ENCODE data around the gene RNF224.
"Not testable (repeated sequence)": the region's sequence is repeated elsewhere in the genome, so short reads cannot be mapped to it uniquely, and the experiment has no call there.

Gene RNF224

DNA sequence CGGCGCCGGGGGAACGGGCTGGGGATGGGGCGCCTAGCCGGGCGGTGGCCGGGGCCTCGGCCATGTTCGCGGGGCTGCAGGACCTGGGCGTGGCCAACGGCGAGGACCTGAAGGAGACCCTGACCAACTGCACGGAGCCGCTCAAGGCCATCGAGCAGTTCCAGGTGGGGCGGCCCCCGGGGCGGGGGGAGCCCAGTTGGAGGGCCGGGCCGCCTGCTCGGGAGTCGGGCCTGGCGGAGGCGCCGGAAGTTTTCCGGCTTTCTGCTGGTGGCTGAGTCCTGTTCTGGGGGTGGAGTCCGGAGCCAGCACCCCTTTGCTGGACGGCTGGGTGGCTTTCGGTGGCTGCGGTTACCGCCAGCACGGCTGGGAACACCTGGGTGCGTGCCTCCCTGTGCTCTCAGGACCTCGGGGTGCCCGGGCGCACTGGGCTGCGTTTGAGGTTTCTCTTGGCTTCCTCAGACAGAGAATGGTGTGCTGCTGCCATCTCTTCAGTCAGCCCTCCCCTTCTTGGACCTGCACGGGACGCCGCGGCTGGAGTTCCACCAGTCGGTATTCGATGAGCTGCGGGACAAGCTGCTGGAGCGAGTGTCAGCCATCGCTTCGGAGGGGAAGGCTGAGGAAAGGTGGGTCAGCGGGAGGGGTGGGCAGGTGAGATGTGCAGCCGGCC, 28.3 kb downstream of the RNF224 start:
- no peak for DNase-seq

DNA sequence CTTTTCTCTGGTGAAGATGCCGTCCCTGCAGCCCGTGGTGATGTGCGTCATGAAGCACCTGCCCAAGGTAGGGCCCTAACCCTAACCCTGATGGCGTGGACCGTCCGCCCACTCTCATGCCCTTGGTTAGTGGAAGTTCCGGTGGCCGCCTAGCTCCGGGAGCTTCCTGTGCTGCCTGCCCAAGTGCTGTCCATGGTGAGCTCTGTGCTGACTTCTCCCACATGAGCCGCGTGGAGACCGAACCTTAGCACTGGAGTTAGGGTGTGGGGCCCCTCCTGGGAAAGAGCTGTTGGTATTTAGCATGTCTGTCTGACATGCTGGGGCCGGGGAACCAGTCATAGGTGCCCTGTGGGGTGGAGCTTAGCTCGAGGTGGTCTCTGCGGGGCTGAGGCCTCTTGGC, 29.1 kb downstream of the RNF224 start:
- DNase-seq = no peak

DNA sequence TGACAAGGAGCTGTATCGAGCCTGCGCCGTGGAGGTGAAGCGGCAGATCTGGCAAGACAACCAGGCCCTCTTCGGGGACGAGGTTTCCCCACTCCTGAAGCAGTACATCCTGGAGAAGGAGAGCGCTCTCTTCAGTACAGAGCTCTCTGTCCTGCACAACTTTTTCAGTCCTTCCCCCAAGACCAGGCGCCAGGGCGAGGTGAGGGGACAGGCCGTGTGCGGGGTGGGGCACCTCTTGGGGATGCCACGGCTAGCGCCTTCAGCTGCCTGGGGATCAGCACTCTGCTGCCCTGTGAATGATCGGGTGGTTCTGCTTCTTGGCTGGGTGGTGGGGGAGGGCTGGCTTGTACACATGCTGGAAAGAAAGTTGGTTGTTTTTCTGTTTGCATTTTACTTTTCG, 29.6 kb downstream of the RNF224 start:
- no peak for DNase-seq

DNA sequence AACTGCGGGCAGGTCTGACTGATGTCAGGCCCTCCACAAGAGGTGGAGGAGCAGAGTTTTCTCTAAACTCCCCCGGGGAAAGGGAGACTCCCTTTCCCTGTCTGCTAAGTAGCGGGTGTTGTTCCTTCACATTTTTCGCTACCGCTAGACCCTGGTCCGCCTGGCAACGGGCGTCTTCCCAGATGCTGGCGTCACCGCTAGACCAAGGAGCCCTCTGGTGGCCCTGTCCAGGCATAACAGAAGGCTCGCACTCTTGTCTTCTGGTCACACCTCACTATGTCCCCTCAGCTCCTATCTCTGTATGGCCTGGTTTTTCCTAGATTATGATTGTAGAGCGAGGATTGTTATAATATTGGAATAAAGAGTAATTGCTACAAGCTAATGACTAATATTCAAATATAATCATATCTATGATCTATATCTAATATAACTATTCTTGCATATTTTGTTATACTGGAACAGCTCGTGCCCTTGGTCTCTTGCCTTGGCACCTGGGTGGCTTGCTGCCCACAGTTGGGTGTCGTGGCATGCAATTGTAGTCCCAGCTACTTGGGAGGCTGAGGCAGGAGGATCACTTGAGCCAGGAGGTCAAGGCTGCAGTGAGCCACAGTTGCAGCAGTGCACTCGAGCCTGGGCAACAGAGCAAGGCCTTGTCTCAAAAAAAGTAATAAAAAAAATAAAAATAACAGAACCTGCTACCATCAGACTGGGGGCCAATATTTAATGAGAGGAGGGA, 35.0 kb downstream of the RNF224 start:
- DNase-seq = not testable (repeated sequence)

DNA sequence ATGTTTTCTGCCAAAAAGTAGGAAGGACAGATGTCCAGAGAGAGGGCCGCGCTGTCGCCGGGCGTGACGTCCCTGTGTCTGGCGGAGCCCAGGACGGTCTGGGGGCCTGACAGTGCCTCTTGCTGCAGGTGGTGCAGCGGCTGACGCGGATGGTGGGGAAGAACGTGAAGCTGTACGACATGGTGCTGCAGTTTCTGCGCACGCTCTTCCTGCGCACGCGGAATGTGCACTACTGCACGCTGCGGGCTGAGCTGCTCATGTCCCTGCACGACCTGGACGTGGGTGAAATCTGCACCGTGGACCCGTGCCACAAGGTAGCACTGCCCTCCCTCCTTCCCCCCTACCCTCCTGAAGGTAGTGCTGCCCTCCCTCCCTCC, 35.6 kb downstream of the RNF224 start:
- no peak for DNase-seq

DNA sequence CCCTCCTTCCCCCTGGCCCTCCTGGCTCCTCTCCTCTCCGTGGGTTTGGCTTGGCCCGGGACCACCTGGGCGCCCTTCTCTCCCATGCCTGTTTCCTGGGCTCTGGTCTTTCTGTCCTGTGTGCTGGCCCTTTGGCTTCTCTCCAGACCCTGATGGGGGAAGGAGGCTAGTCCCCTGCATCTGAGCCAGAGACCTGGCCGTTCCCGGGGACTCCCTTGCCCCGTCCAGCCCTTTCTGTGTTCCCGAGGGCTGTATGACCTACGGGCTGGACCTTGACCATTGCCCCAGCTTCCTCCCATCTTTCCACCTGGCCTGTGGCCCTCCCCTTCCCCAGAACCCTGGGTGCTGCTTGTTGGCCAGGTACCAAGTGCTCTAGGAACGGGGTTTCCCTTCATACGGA, 36.2 kb downstream of the RNF224 start:
- no peak for DNase-seq

DNA sequence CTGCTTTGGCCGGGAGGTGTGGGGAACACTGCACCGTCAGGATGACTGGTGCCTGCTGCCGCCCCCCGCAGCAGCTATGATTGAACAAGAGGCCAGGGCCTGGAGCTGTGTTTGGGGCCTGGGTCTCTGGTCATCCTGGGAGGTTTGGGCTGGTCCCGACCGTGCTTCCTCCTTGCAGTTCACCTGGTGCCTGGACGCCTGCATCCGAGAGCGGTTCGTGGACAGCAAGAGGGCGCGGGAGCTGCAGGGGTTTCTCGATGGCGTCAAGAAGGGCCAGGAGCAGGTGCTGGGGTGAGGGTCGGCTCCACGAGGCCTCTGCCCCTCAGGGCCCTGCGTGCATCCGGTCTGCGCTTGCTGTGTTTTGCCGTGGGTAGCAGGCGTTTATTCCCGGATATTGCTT, 36.8 kb downstream of the RNF224 start:
- no peak for DNase-seq

DNA sequence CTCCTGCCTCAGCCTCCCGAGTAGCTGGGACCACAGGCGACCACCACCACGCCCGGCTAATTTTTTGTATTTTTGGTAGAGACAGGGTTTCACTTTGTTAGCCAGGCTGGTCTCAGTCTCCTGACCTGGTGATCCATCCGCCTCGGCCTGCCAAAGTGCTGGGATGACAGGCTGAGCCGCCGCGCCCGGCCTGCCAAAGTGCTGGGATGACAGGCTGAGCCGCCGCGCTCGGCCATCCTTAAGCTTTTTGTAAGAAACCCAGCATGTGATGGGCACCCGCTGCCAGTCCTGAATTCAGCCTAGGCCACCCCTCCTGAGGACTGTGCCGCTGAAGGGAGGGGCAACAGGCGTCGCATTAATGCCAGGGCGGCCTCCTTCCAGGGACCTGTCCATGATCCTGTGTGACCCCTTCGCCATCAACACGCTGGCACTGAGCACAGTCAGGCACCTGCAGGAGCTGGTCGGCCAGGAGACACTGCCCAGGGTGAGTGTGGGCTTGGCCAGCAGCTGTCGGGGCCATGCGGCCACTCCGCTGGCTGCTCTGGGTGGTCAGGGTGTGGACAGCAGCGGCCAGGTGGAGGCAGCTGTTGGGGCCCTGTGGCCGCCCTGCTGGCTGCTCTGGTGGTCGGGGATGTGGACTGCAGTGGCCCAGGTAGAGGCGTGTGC, 38.3 kb downstream of the RNF224 start:
- no peak for DNase-seq

DNA sequence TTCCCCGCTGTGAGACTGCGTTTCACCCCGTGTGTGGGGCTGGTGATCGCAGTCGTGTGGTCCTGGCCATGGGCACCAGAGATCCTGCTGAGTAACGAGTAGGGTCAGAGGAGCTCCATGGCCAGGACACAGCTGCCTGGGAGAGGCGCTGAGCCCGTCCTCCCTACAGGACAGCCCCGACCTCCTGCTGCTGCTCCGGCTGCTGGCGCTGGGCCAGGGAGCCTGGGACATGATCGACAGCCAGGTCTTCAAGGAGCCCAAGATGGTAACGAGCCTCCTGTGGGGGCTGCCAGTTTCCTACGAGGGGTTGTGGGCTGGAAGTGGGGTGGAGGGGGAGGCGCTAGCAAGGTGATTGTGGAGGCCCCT, 38.8 kb downstream of the RNF224 start:
- DNase-seq = no peak

DNA sequence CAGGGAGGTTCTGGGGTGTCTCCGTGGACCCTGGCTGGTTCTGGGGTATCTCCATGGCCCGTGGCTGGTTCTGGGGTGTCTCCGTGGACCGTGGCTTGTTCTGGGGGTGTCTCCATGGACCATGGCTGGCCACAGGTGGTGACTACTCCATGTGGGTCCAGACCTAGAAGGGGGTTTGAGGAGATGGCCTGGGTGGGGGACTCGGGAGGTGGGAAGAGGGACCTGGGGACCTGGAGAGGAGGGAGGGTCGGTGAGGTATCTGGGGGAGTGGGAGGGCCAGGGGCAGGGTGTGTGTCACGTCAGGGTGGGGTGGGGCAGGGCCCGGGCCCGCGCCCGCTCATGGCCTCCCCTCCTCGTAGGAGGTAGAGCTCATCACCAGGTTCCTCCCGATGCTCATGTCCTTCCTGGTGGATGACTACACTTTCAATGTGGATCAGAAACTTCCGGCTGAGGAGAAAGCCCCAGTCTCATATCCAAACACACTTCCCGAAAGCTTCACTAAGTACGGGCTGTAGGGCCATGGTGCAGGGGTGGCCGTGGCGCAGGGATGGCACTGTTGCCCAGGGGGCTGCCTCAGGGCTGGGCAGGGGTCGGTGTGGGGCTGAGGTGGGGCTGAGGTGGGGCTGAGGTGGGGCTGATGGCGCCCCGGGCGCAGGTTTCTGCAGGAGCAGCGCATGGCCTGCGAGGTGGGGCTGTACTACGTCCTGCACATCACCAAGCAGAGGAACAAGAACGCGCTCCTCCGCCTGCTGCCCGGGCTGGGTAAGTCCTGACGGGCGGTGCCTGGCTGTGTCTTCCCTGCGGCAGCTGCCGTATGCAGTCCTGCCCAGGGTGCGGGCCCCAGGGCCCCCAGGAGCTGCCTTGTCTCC, 39.5 kb downstream of the RNF224 start:
- no peak for DNase-seq

DNA sequence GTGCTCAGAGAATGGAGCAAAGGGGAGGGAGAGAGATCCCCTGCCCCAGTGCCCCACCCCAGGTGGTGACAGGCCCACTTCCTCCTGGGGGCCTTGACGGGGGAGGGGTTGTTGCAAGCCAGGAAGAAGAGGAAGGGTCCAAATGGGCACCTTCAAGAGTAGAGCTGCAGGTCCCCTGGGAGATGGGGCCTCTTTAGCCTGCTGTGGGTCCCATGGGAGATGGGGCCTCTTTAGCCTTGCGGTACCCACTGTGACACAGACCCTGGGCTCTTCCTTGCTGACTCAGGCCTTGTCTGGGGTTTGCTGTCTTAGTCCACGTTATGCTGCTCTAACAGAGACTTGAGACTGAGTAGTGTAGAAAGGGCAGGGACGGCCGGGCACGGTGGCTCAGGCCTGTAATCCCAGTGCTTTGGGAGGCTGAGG, 40.6 kb downstream of the RNF224 start:
- DNase-seq = no peak

DNA sequence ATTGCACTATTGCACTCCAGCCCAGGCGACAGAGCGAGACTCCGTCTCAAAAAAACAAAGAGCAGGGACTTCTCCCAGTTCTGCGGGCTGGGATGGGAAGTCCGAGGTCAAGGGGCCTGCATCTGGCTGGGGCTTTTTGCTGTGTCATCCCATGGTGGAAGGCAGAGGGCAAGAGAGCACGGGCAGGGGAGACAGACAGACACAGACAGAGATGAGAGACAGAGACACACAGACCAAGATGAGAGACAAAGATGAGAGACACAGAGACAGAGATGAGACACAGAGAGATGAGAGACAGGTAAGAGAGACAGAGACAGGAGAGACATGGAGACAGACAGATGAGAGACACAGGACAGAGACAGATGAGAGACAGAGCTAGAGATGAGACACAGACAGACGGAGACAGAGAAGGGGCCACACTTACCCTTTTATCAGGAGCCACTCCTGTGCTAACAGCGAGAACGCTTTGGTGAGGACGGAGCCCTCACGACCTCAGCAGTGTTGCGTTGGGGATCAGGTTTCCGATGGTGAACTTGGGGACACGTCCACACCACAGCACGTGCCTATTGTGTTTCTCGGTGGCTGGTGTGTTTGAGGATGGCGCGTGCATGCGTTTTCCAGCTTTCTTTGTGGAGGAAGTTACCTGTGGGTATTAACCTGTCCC, 41.4 kb downstream of the RNF224 start:
- DNase-seq = no peak

DNA sequence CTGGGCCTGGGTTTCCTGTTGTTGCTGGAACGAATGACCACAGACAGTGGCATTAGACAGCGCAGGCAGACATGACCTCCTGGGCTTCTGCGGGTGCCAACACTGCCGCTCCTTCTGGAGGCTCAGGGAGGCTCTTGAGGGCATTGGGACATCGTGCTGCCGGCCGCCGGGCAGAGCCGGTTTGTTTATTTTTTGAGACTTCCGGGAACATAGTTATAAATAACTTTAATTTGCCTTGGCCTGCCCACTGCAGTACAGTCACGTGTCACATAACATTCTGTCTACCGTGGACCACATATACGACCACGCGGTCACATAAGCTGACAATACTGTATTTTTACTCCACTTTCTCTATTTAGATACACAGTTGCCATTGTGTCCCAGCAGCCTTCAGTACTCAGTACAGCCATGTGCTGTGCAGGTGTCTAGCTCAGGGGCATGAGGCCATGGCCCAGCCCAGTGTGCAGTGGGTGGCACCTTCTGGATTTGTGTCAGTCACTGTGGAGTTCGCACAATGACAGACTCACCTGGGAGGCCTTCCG, 42.0 kb downstream of the RNF224 start:
- DNase-seq = no peak

DNA sequence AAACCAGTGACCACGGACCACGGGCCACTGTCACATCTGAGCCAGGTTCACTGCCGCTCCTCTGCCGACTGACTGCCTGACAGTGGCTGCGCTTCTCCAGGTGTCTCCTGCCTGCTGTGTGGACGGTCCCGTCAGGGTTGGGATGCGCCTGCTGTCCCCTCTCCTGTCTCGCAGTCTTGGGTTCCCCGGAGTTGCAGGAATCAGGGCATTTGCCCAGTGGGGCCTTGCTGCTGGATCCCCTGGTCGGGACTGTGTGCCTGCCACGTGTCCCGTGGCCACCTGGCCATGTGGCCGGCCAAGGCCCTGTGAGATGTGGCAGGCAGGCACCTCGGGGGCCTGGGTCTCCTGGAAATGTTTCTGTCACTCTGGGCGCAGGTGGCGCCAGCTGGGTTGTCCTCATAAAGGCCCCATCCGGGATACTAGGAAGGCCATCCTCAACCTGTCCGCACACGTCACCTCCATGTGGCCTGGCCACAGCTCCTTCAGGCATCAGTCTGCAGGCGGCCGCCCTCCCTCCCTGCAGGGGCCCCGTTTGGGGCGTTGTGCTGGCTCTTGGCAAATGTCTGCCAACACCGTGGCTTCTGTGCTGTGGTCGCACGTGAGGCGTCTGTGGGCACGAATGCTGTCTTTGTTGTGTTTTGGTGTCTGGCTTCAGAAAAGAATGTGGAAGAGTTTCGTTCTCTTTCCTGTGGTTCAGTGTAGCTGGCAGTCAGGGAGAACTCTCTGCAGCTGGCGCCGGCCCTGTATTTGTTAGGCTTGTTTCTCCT, 43.8 kb downstream of the RNF224 start:
- DNase-seq = peak; percentile 19

DNA sequence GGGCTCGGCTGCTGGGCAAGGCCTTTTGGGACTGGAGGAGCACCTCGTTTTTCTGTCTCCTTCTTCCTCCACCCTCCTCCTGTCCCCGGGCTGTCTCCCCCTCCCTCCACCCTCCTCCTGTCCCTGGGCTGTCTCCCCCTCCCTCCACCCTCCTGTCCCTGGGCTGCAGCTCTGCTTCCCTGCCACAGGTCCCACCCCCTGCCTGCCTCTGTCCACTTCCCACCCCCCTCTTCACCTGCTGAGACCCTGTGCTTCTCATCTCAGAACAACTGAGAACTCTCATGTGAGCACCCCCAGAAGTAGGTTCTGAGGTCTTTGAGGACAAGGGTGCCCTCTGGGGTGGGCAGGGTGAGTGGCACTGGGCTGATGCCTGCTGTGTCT, 44.4 kb downstream of the RNF224 start:
- DNase-seq = no peak

DNA sequence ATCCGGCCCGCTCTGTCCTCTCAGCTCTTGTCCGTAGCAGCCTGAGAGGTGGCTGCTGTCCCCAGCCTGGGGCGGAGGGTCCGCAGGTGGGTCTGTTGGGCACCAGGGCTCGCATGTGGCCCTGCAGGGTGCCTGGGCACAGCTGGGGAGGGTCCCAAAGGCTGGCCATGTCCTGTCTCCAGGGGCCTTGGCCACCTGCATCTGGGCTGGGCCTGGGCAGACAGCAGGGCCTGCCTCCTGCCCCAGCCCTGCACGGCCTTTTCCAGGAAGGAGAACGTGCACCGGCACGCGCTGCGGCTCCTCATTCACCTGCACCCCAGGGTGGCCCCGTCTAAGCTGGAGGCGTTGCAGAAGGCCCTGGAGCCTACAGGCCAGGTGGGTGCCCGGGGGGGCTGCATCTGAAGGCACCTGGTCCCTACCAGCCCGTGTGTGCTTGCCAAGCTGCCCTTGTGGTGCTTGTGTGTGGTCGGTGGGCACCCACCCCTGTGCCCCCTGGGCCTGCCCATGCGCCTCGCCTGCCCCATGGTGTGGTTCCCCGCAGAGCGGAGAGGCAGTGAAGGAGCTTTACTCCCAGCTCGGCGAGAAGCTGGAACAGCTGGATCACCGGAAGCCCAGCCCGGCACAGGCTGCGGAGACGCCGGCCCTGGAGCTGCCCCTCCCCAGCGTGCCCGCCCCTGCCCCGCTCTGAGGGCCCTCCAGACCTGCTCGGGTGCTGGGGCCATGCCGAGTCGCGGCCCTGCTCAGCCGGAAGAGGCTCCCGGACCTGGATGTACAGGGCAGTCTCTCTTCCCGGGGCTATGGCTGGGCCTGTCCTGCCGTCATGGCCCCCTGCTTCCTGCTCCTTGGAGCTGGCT, 45.2 kb downstream of the RNF224 start:
- no peak for DNase-seq

DNA sequence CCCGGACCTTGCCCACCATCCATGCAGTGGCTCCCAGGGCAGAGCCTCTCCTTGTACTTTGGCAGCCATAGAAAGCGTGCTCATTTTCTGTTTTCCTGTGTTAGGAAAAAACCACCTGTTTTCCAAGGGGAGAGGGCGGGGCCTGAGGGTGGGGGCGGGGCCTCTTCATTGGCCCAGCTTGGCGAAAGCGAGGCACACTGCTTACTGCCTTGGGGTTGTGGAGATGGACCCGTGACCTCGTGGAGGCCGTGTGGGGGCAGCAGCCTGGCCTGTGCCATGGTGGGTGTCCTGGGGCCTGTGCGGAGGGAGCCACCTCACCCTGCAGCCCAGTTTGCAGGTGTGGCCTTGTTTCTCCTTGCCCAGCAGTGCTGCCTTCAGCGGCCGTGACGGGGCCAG, 45.8 kb downstream of the RNF224 start:
- no peak for DNase-seq

DNA sequence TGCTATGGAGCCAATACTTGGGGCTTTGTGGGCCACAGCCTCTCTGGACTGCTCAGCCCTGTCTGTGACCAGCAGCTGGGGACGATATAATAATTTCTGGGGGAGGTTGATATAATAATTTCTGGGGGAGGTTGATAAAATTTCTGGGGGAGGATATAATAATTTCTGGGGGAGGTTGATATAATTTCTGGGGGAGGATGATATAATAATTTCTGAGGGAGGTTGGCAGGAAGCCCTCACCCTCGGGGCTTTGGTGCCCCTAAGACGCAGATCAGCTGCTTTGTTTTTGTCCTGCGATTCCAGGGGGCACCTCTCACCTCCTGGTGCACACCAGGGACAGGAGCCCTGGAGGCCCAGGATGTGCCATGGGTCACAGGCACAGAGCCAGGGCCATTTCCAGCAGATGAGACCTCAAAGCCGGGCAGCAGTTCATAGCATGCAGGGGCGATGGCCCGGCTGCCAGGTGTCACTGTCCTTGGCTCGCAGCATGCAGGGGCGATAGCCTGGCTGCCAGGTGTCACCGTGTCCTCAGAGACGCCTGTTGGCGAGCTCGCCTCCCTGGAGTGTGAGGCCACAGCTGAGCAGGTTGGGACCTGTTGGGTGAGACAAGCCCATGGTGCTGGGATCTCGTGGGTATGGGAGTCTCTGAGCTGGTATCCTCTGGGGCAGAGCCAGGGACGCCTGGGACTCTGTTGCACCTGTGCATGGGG, 46.5 kb downstream of the RNF224 start:
- DNase-seq = no peak

DNA sequence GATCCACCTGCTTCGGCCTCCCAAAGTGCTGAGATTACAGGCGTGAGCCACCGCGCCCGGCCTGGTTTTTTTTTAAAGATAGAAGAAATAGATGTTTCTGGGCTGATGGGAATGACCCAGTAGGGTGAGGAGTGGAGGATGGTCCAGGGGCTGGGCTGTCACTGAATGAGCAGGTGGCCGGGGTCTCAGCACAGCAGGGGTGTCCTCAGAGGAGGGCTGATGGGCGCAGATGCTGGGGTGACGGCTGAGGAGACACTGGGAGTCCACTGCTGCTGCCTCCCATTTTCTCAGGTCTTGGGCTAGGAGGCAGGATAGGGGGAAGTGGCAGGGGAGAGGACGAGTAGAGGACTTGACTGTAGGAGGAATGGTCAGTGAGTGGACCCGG, 47.9 kb downstream of the RNF224 start:
- DNase-seq = no peak

Measured in activated CD4-positive, alpha-beta T cell treated with anti-CD3 and anti-CD28 coated beads, Interleukin-2, amount 50 U/mL, for 1 hour (primary cell).